GM12891 (cell line): ENCODE results near the gene TRIP6.

Experiments
- POLR2A ChIP-seq: IDR thresholded peaks from 2 replicates; pipeline ENCODE4 v1.6.1; 2011; ENCODE audit warnings: low read depth, low read length, control low read depth
- POLR2AphosphoS5 ChIP-seq: IDR thresholded peaks from 2 replicates; pipeline ENCODE4 v1.6.1; 2011; ENCODE audit warnings: low read depth, low read length, control low read depth
- POU2F2 ChIP-seq: IDR thresholded peaks from 2 replicates; pipeline ENCODE4 v1.6.1; 2011; ENCODE audit warnings: low read depth, mild to moderate bottlenecking, control low read depth, low read length, moderate library complexity
- SPI1 ChIP-seq: IDR thresholded peaks from 2 replicates; pipeline ENCODE4 v1.6.1; 2011; ENCODE audit warnings: low read depth, low read length, control low read depth
- TAF1 ChIP-seq: IDR thresholded peaks from 2 replicates; pipeline ENCODE4 v1.6.1; 2011; ENCODE audit warnings: low read depth, low read length, control low read depth

- TF ChIP-seq POLR2AphosphoS5 (no peak), POU2F2 (no peak), TAF1 (no peak), POLR2A (no peak), SPI1 (no peak)
Observed at GRCh38 chr7:100864263-100864845, 2.8 kb upstream of the TRIP6 start.
